HFFc6 (cell line): Measurements from ENCODE around the gene C9orf78. TPM values are rescaled to one million over a fixed set of nuclear protein-coding genes. Genes with fewer than 3 reads are reported as not detected.
"Not testable (repeated sequence)": the region's sequence is repeated elsewhere in the genome, so short reads cannot be mapped to it uniquely, and the experiment has no call there.

ENCODE experiments used
- DNase-seq: peaks from one replicate; pipeline ENCODE4 v3.0.0-alpha.2; 2018
- H3K27ac Mint-ChIP-seq: 2 replicates; pipeline ENCODE4 v1.8.0; 2020; ENCODE audit warnings: mild to moderate bottlenecking, mixed read lengths
- H3K27me3 Mint-ChIP-seq: 2 replicates; pipeline ENCODE4 v1.8.0; 2021; ENCODE audit warnings: mild to moderate bottlenecking, moderate library complexity, mixed read lengths; ENCODE audit not compliant: insufficient read depth
- H3K36me3 Mint-ChIP-seq: 2 replicates; pipeline ENCODE4 v1.8.0; 2021; ENCODE audit warnings: low read depth, mixed read lengths
- H3K4me1 Mint-ChIP-seq: 2 replicates; pipeline ENCODE4 v1.8.0; 2020; ENCODE audit warnings: low read depth, mixed read lengths
- H3K4me3 Mint-ChIP-seq: 2 replicates; pipeline ENCODE4 v1.8.0; 2020; ENCODE audit warnings: mild to moderate bottlenecking, moderate library complexity, mixed read lengths
- H3K9me3 Mint-ChIP-seq: 2 replicates; pipeline ENCODE4 v1.8.0; 2020; ENCODE audit warnings: mild to moderate bottlenecking, mixed read lengths
- total RNA-seq, 6 experiments: library from RNA; stranded (reverse); fragmentation: NEBNext Ultra II Directional; extraction: Animal tissue kit (Norgen Biotek cat#: 25700); gene quantifications; 2 replicates in 1 of 6; 3 replicates in 5 of 6; pipeline ENCODE4 v1.2.3, GENCODE V29; 2021
- TF ChIP-seq, protein P1 (sequence below): fragments of 200-600 bp; sonication (generic); IDR thresholded peaks from 2 replicates; pipeline ENCODE4 v1.5.0; 2021; ENCODE audit warnings: antibody characterized with exemption, mild to moderate bottlenecking

C9orf78 gene
- total RNA-seq, 6 experiments from 2014 or later: 42.8 to 52.7 (median 48.5) TPM

DNA sequence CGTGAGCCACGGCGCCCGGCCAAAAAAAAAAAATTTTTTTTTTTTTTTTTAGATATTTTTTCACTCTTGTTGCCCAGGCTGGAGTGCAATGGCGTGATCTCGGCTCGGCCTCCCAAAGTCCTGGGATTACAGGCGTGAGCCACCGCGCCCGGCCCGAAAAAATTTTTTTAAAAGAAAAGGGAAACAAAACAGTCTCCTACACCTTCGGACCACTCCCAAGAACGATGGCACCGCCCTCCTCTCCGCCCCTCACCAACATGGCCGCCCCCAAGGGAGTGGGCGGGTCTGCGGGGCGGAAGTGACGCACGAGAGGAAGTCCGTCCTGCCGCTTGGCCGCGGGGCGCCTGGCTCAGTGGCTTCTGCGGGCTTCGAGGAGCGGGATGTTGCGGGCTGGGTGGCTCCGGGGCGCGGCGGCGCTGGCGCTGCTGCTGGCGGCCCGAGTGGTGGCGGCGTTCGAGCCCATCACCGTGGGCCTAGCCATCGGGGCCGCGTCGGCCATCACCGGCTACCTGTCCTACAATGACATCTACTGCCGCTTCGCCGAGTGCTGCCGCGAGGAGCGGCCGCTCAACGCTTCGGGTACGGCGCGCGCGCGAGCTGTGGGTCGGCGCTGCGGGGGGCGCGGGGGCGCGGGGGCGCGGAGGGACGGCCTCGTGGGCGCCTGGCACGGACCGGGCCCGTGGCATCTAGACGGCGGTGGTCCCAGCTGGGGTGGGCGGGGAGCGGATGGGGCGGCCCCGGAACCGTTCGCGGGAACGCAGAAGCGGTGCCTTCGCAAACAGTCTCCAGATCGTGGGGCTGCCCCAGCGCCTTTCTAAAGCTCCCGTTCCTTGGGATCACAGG, 32.0 kb downstream of the C9orf78 start, which contains the start of gene TOR1B:
TOR1B (plus strand) TSS at position 352 of the 843 bp plus-strand sequence; CDS start at position 381, 29 bp downstream.
- Mint-ChIP-seq H3K4me1 (peaks cover 15% of the 10 kb centered on the region), H3K27me3 (peaks cover 5% of the 10 kb centered on the region), H3K27ac (peak within 1 kb of the TSS; percentile 79), H3K36me3 (peaks cover 17% of the 10 kb centered on the region), H3K9me3 (no peaks in the 10 kb centered on the region), H3K4me3 (peak within 1 kb of the TSS; percentile 92)
- peak; percentile 76 for DNase-seq
- TF ChIP-seq, protein P1, sequence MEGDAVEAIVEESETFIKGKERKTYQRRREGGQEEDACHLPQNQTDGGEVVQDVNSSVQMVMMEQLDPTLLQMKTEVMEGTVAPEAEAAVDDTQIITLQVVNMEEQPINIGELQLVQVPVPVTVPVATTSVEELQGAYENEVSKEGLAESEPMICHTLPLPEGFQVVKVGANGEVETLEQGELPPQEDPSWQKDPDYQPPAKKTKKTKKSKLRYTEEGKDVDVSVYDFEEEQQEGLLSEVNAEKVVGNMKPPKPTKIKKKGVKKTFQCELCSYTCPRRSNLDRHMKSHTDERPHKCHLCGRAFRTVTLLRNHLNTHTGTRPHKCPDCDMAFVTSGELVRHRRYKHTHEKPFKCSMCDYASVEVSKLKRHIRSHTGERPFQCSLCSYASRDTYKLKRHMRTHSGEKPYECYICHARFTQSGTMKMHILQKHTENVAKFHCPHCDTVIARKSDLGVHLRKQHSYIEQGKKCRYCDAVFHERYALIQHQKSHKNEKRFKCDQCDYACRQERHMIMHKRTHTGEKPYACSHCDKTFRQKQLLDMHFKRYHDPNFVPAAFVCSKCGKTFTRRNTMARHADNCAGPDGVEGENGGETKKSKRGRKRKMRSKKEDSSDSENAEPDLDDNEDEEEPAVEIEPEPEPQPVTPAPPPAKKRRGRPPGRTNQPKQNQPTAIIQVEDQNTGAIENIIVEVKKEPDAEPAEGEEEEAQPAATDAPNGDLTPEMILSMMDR: no peak

DNA sequence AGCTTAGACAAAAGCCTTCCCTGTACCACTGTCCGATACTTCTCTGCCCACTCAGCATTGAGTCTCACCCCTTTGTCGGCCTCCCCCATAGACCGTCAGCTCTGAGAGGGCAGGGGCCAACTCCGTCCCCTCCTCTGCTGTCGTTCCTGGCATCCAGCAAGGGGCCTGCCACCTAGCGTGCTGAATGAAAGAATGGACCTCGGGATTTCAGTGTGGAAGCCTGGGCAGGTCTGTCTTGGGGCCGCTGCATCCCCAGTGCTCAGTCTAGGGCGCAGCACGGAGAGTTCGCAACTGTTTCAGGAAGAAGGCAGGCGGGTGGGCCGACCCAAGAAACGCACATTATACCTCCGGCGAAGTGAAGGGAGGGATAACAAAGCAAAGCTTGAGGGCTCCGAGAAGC, 33.6 kb downstream of the C9orf78 start:
- no peaks in the 10 kb centered on the region for H3K9me3 Mint-ChIP-seq
- H3K27me3 Mint-ChIP-seq: peaks cover 5% of the 10 kb centered on the region
- TF ChIP-seq, protein P1: no peak
- H3K4me1 Mint-ChIP-seq: peaks cover 15% of the 10 kb centered on the region
- no peak for DNase-seq
- H3K36me3 Mint-ChIP-seq: peaks cover 10% of the 10 kb centered on the region; the same call in 1 of the 2 replicates
- H3K27ac Mint-ChIP-seq: no peak overlapping the region
- peak overlapping the region; percentile 19; the same call in 1 of the 2 replicates for H3K4me3 Mint-ChIP-seq

DNA sequence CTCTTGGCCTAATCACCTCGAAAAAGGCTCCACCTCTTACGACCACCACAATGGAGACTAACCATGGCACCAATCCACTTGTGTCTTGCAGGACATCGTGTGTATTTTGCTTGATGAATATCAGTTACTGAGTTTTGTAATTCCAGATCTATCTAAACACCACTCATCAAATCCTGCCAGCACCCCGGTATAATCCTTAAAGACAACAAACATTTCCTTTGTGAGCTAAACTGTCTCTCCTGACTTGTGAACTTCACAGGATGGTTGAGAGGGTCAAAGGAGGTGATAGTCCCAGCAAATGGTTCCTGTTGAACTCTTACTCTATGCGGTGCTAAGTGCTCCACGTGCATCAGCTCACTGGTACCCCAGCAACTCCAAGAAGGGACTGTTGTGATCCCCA, 36.1 kb downstream of the C9orf78 start:
- TF ChIP-seq, protein P1: no peak
- Mint-ChIP-seq H3K4me3 (no peak overlapping the region), H3K36me3 (no peaks in the 10 kb centered on the region), H3K27ac (no peak overlapping the region), H3K9me3 (no peaks in the 10 kb centered on the region), H3K27me3 (peaks cover 27% of the 10 kb centered on the region), H3K4me1 (peaks cover 3% of the 10 kb centered on the region)
- DNase-seq: no peak

DNA sequence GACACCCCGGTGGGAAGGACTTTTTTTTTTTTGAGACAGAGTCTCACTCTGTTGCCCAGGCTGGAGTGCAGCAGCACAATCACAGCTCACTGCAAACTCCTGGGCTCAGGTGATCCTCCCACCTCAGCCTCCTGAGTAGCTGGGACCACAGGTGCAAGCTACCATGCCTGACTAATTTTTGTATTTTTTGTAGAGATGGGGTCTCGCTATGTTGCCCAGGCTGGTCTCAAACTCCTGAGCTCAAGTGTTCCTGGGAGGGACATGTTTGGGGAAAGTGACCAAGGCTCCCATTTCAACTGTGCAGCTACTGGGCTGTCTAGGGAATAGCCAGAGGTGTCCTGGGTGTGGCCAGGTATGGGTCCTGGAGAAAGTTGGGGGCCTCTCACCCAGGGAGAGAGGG, 39.0 kb downstream of the C9orf78 start:
- H3K27me3 Mint-ChIP-seq: peaks cover 36% of the 10 kb centered on the region
- not testable (repeated sequence) for H3K27ac Mint-ChIP-seq, H3K9me3 Mint-ChIP-seq, H3K4me3 Mint-ChIP-seq, DNase-seq, H3K4me1 Mint-ChIP-seq, H3K36me3 Mint-ChIP-seq

DNA sequence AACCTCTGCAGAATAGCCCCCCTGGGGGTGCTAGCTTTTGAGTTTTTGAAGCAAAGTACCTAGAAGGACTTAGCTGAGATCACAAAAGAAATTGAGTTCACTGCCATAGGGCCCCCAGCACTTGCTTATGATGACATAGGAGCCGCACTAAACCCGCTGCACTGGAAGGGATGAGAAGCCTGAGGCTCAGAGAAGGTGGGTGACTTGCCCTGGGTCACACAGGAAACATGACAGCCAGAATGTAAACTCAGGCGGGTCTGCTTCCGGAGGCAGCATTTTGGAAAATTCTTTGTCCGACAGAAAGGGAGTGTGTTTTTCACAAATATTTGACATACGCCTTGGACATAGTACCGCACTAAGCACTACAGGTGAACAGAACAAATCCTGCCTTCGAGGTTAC, 40.5 kb downstream of the C9orf78 start:
- DNase-seq: no peak
- H3K4me1 Mint-ChIP-seq: 0 out of 2 replicates have a peak, but pooled peaks cover 4% of the 10 kb centered on the region
- TF ChIP-seq, protein P1: no peak
- H3K27me3 Mint-ChIP-seq: peaks cover 38% of the 10 kb centered on the region
- H3K27ac Mint-ChIP-seq: no peak overlapping the region
- H3K9me3 Mint-ChIP-seq: no peaks in the 10 kb centered on the region
- H3K36me3 Mint-ChIP-seq: no peaks in the 10 kb centered on the region
- no peak overlapping the region for H3K4me3 Mint-ChIP-seq

DNA sequence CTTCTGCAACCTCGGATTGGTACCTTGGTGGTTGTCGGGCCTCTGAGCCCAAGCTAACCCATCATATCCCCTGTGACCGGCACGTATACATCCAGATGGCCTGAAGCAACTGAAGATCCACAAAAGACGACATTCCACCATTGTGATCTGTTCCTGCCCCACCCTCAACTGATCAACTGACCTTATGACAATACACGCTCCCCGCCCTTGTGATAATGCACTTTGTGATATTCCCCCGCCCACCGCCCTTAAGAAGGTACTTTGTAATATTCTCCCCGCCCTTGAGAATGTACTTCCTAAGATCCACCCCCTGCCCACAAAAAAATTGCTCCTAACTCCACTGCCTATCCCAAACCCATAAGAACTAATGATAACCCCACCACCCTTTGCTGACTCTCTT, 48.6 kb downstream of the C9orf78 start:
- TF ChIP-seq, protein P1: no peak
- no peak for DNase-seq
- Mint-ChIP-seq H3K36me3 (no peaks in the 10 kb centered on the region), H3K9me3 (no peaks in the 10 kb centered on the region), H3K4me1 (peaks cover 31% of the 10 kb centered on the region), H3K27ac (no peak overlapping the region), H3K4me3 (no peak overlapping the region), H3K27me3 (peaks cover 14% of the 10 kb centered on the region)
